ENCODE measurements around the gene CLTCL1. TPM values are rescaled to one million over a fixed set of nuclear protein-coding genes. Genes with fewer than 3 reads are reported as not detected.
"Not testable (repeated sequence)": the region's sequence is repeated elsewhere in the genome, so short reads cannot be mapped to it uniquely, and the experiment has no call there.

CLTCL1 gene
- total and polyA plus RNA-seq, 9 of the 15 experiments (the other 6 are each of a cell fraction or from before 2014, with no cell fraction given): 1.1 to 11.7 (median 5.0) TPM

DNA sequence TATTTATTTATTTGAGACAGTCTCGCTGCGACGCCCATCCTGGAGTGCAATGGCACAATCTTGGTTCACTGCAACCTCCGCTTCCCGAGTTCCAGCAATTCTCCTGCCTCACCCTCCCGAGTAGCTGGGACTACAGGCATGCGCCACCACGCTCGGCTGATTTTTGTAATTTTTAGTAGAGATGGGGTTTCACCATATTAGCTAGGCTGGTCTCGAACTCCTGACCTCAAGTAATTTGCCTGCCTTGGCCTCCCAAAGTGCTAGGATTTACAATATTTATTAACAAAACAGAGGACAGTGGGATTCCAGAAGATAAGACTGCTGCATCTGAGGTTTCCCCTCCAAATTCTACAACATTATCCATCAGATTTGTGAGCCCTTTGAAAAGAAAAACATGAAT lies 12.4 kb downstream of the CLTCL1 start:
- WGBS (ENCODE audit: insufficient coverage, low coverage, missing lambda C conversion rate): 27% methylated on average over 10 of the region's 10 CpGs
- H4K20me1 ChIP-seq (replicated peaks; ENCODE audit: control insufficient read depth, insufficient read depth, low read length); H3K79me2 ChIP-seq (ENCODE audit: control insufficient read depth, insufficient read depth, low read length); CTCF ChIA-PET (ENCODE audit: low intra/inter-chr PET ratio); FAIRE-seq; BruUV-seq (replicated peaks); H3K4me2 ChIP-seq (ENCODE audit: insufficient read depth, low read length); in situ Hi-C loops (cut with MboI); H3K27ac ChIP-seq (ENCODE audit: extremely low read depth, low read depth, low read length); intact Hi-C loops (cut with micrococcal nuclease); H3K9me3 ChIP-seq (replicated peaks; ENCODE audit: control insufficient read depth, insufficient read depth, low read depth, low read length); H2AFZ ChIP-seq (ENCODE audit: low read depth, low read length); H3K9ac ChIP-seq (ENCODE audit: insufficient read depth in 1 of 2, low read depth in 2 of 2, low read length in 2 of 2); H3K4me3 ChIP-seq; ATAC-seq; H3K36me3 ChIP-seq (ENCODE audit: control insufficient read depth, insufficient read depth, low read length); H3K9me1 ChIP-seq (ENCODE audit: control insufficient read depth, insufficient read depth, low read length); DNase-seq (ENCODE audit: extremely low read depth in 1 of 4, low spot score in 3 of 4); TF ChIP-seq JUN (IDR thresholded peaks at IDR 0.05; ENCODE audit: borderline replicate concordance, low read depth, low read length); TEAD4 (IDR thresholded peaks at IDR 0.05; ENCODE audit: low read length): not testable (repeated sequence)
- Histone ChIP-seq H3K4me1 (replicated peaks in 1 of 2; ENCODE audit: control insufficient read depth in 2 of 2, insufficient read depth in 2 of 2, low read length in 2 of 2) (peaks cover 7 to 12% of the 10 kb centered on the region in 2 experiments), H3K27me3 (ENCODE audit: control insufficient read depth in 2 of 2, insufficient read depth in 2 of 2, low read length in 2 of 2) (peaks cover 5 to 17% of the 10 kb centered on the region in 2 experiments; a peak in 4 of 5 replicates)
- POLR2A ChIA-PET: interaction anchor here (0.6 to 1.6 kb wide), 8 partner anchors 9 to 156 kb away, joined by 3 to 6 read pairs (median 3); partner anchors contain the start of gene CLTCL1
- TF ChIP-seq JUN (CRISPR knock-in tag; IDR thresholded peaks at IDR 0.05; ENCODE audit: borderline replicate concordance) (peak; percentile 79; the same call in 1 of the 2 replicates), ZNF143 (CRISPR knock-in tag; IDR thresholded peaks at IDR 0.05) (peak; percentile 42; the same call in 1 of the 2 replicates), RB1 (IDR thresholded peaks at IDR 0.05; ENCODE audit: low read depth) (0 out of 2 replicates have a peak, but pooled peaks have one; percentile 11), IRF2 (CRISPR knock-in tag; IDR thresholded peaks at IDR 0.05) (0 out of 2 replicates have a peak, but pooled peaks have one; percentile 61), TEAD4 (CRISPR knock-in tag; IDR thresholded peaks at IDR 0.05; ENCODE audit: borderline replicate concordance) (peak; percentile 59; the same call in 1 of the 2 replicates)
